ENCODE measurements around the gene FAM81B.

Gene FAM81B

DNA sequence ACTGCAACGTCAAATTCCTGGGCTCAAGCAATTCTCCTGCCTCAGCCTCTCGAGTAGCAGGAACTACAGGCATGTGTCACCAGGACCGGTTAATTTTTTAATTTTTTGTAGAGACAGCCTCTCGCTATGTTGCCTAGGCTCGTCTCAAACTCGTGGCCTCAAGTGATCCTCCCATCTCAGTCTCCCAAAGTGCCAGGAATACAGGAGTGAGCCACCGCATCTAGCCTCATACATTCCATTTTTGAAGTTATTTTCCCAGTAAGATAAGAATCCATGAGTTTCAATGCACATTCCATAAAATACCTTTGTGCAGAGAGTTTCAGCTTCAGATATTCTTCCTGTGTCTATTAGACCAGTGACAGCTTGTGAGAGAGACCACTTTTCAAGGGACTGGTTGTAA is 93.3 kb downstream of the FAM81B start:
- TF ChIP-seq, protein P1, sequence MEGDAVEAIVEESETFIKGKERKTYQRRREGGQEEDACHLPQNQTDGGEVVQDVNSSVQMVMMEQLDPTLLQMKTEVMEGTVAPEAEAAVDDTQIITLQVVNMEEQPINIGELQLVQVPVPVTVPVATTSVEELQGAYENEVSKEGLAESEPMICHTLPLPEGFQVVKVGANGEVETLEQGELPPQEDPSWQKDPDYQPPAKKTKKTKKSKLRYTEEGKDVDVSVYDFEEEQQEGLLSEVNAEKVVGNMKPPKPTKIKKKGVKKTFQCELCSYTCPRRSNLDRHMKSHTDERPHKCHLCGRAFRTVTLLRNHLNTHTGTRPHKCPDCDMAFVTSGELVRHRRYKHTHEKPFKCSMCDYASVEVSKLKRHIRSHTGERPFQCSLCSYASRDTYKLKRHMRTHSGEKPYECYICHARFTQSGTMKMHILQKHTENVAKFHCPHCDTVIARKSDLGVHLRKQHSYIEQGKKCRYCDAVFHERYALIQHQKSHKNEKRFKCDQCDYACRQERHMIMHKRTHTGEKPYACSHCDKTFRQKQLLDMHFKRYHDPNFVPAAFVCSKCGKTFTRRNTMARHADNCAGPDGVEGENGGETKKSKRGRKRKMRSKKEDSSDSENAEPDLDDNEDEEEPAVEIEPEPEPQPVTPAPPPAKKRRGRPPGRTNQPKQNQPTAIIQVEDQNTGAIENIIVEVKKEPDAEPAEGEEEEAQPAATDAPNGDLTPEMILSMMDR (IDR thresholded peaks at IDR 0.05; ENCODE audit: control insufficient read depth, insufficient read depth, low read depth, low read length, missing control alignments): no peak
- no peak overlapping the region for H3K4me3 ChIP-seq (ENCODE audit: control insufficient read depth, low read depth, low read length)
- DNase-seq (ENCODE audit: low read depth): no peak

GRCh38 chr5:95486191-95486590 is 95.0 kb downstream of the FAM81B start:
- TF ChIP-seq, protein P1 (IDR thresholded peaks at IDR 0.05; ENCODE audit: control insufficient read depth, insufficient read depth, low read depth, low read length, missing control alignments): no peak

GRCh38 chr5:95487880-95488279 is 96.7 kb downstream of the FAM81B start:
- H3K4me3 ChIP-seq (ENCODE audit: control insufficient read depth, low read depth, low read length): no peak overlapping the region
- TF ChIP-seq, protein P1 (IDR thresholded peaks at IDR 0.05; ENCODE audit: control insufficient read depth, insufficient read depth, low read depth, low read length, missing control alignments): no peak
- DNase-seq (ENCODE audit: low read depth): no peak

More at GRCh38 chr5:95486191-95486590, 95.0 kb downstream of the FAM81B start:
- no peak overlapping the region for H3K4me3 ChIP-seq (ENCODE audit: control insufficient read depth, low read depth, low read length)
- DNase-seq (ENCODE audit: low read depth): no peak
